ENCODE data around the gene PSMD8. TPM values are rescaled to one million over a fixed set of nuclear protein-coding genes. Genes with fewer than 3 reads are reported as not detected.

PSMD8 gene
- total RNA-seq, 4 donors from 2014 or later, result 28.1 to 171 (median 78.5) TPM

GRCh38 chr19:38367041-38367440 is 7.3 kb upstream of the PSMD8 start:
- H3K36me3 ChIP-seq, result no peaks in the 10 kb centered on the region
- H3K27me3 ChIP-seq, result peaks cover 12% of the 10 kb centered on the region
- no peaks in the 10 kb centered on the region for H3K9me3 ChIP-seq
- peaks cover 2 to 12% (median 9%) of the 10 kb centered on the region in 4 donors for H3K4me1 ChIP-seq
- DNase-seq, result no peak
- TF ChIP-seq POLR2A (IDR thresholded peaks at IDR 0.05), result no peak
- TF ChIP-seq POLR2AphosphoS5 (IDR thresholded peaks at IDR 0.05), result no peak
- TF ChIP-seq, protein P1, sequence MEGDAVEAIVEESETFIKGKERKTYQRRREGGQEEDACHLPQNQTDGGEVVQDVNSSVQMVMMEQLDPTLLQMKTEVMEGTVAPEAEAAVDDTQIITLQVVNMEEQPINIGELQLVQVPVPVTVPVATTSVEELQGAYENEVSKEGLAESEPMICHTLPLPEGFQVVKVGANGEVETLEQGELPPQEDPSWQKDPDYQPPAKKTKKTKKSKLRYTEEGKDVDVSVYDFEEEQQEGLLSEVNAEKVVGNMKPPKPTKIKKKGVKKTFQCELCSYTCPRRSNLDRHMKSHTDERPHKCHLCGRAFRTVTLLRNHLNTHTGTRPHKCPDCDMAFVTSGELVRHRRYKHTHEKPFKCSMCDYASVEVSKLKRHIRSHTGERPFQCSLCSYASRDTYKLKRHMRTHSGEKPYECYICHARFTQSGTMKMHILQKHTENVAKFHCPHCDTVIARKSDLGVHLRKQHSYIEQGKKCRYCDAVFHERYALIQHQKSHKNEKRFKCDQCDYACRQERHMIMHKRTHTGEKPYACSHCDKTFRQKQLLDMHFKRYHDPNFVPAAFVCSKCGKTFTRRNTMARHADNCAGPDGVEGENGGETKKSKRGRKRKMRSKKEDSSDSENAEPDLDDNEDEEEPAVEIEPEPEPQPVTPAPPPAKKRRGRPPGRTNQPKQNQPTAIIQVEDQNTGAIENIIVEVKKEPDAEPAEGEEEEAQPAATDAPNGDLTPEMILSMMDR (IDR thresholded peaks at IDR 0.05), result no peak
- TF ChIP-seq EP300 (IDR thresholded peaks at IDR 0.05; ENCODE audit: low read depth), result no peak
- intact Hi-C loops (cut with DNase I; ENCODE audit: low total_unique reads) (no loop called here), in situ Hi-C loops (cut with MboI; ENCODE audit: low pct_ligation_motif_present in 1 of 4, low pct_unique_long_range_greater_than_20kb in 1 of 4, low sequenced_read_pairs in 3 of 4) (no loop called here)
- H3K27ac ChIP-seq, result no peak overlapping the region
- H3K4me3 ChIP-seq, result no peak overlapping the region
- 51 to 71% methylated on average over 4 to 12 of the region's 12 CpGs for WGBS, 2 donors (ENCODE audit: low coverage in 1 of 2)

- H3K27me3 ChIP-seq, result peaks cover 12% of the 10 kb centered on the region
- H3K9me3 ChIP-seq, result no peaks in the 10 kb centered on the region
- no peak for DNase-seq
- no peak overlapping the region for H3K27ac ChIP-seq
- no peak for TF ChIP-seq POLR2AphosphoS5 (IDR thresholded peaks at IDR 0.05)
- no peak for TF ChIP-seq EP300 (IDR thresholded peaks at IDR 0.05; ENCODE audit: low read depth)
- no peak for TF ChIP-seq POLR2A (IDR thresholded peaks at IDR 0.05)
- TF ChIP-seq, protein P1 (IDR thresholded peaks at IDR 0.05), result no peak
- H3K4me1 ChIP-seq, result peaks cover 0 to 5% (median 2%) of the 10 kb centered on the region in 4 donors
- H3K36me3 ChIP-seq, result no peaks in the 10 kb centered on the region
- no peak overlapping the region for H3K4me3 ChIP-seq
- intact Hi-C loops (cut with DNase I; ENCODE audit: low total_unique reads) (no loop called here), in situ Hi-C loops (cut with MboI; ENCODE audit: low pct_ligation_motif_present in 1 of 4, low pct_unique_long_range_greater_than_20kb in 1 of 4, low sequenced_read_pairs in 3 of 4) (no loop called here)
- 83 to 91% methylated on average over 1 to 2 of the region's 2 CpGs for WGBS, 2 donors (ENCODE audit: low coverage in 1 of 2)
Measured at GRCh38 chr19:38369584-38369983, 4.8 kb upstream of the PSMD8 start.

DNA sequence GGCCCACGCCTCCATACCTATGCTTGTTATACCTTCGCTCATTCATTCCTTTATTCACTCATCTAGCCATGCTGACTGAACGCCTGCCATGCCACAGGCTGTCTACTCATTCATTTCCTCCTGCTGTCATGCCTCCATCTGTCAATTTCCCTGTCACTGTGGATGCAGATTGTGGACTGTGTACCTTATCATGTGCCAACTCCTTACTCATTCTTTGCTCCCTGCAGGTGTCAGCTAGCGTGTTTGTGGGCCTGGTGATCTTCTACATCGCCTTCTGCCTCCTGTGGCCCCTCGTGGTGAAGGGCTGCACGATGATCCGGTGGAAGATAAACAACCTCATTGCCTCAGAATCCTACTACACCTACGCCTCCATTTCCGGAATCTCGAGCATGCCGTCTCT is 4.1 kb upstream of the PSMD8 start:
- H3K9me3 ChIP-seq, result no peaks in the 10 kb centered on the region
- in situ Hi-C loops (cut with MboI; ENCODE audit: low pct_ligation_motif_present in 1 of 4, low pct_unique_long_range_greater_than_20kb in 1 of 4, low sequenced_read_pairs in 3 of 4) (no loop called here), intact Hi-C loops (cut with DNase I; ENCODE audit: low total_unique reads) (no loop called here)
- H3K27me3 ChIP-seq, result peaks cover 10% of the 10 kb centered on the region
- H3K36me3 ChIP-seq, result no peaks in the 10 kb centered on the region
- no peak overlapping the region for H3K27ac ChIP-seq
- DNase-seq, result no peak
- peaks cover 0 to 5% (median 2%) of the 10 kb centered on the region in 4 donors for H3K4me1 ChIP-seq
- TF ChIP-seq POLR2A (IDR thresholded peaks at IDR 0.05) (no peak), POLR2AphosphoS5 (IDR thresholded peaks at IDR 0.05) (no peak), EP300 (IDR thresholded peaks at IDR 0.05; ENCODE audit: low read depth) (no peak)
- TF ChIP-seq, protein P1 (IDR thresholded peaks at IDR 0.05), result no peak
- 54 to 65% methylated on average over 3 to 12 of the region's 12 CpGs for WGBS, 2 donors (ENCODE audit: low coverage in 1 of 2)
- no peak overlapping the region for H3K4me3 ChIP-seq

- TF ChIP-seq POLR2AphosphoS5 (IDR thresholded peaks at IDR 0.05), result no peak
- TF ChIP-seq EP300 (IDR thresholded peaks at IDR 0.05; ENCODE audit: low read depth), result no peak
- TF ChIP-seq, protein P1 (IDR thresholded peaks at IDR 0.05), result no peak
- TF ChIP-seq POLR2A (IDR thresholded peaks at IDR 0.05), result no peak
- Histone ChIP-seq H3K4me3 (no peak overlapping the region), H3K27ac (no peak overlapping the region), H3K4me1 (peaks cover 6 to 13% (median 10%) of the 10 kb centered on the region in 4 donors), H3K36me3 (no peaks in the 10 kb centered on the region), H3K9me3 (no peaks in the 10 kb centered on the region), H3K27me3 (peaks cover 8% of the 10 kb centered on the region)
- WGBS, 2 donors (ENCODE audit: low coverage in 1 of 2), result 80% methylated on average over 1 to 6 of the region's 6 CpGs
- DNase-seq, result no peak
- in situ Hi-C loops (cut with MboI; ENCODE audit: low pct_ligation_motif_present in 1 of 4, low pct_unique_long_range_greater_than_20kb in 1 of 4, low sequenced_read_pairs in 3 of 4), result no loop called here
- intact Hi-C loops (cut with DNase I; ENCODE audit: low total_unique reads), result no loop called here
Measured at GRCh38 chr19:38371081-38371480, 3.3 kb upstream of the PSMD8 start.

Measured in transverse colon (tissue), 4 donors.